IPS DF 6.9 (cell line): Measurements from ENCODE around the gene FDXR.

Source experiments
- DNase-seq: peaks from one replicate; pipeline ENCODE4 v3.0.0-alpha.2; 2013; ENCODE audit warnings: low read depth, low spot score
- H3K27ac ChIP-seq: one replicate; pipeline ENCODE4 v1.5.1; 2013; ENCODE audit warnings: low read length, control low read depth
- H3K27me3 ChIP-seq: 2 replicates; pipeline ENCODE4 v1.6.1; 2013; ENCODE audit warnings: mild to moderate bottlenecking, low read length; ENCODE audit not compliant: control insufficient read depth, insufficient read depth
- H3K36me3 ChIP-seq: 2 replicates; pipeline ENCODE4 v1.6.1; 2013; ENCODE audit warnings: low read length; ENCODE audit not compliant: control insufficient read depth, insufficient read depth
- H3K4me1 ChIP-seq: 2 replicates; pipeline ENCODE4 v1.6.1; 2013; ENCODE audit warnings: low read length; ENCODE audit not compliant: control insufficient read depth, insufficient read depth
- H3K4me3 ChIP-seq: 2 replicates; pipeline ENCODE4 v1.5.1; 2013; ENCODE audit warnings: mild to moderate bottlenecking, low read length
- H3K9me3 ChIP-seq: 2 replicates; pipeline ENCODE4 v1.6.1; 2013; ENCODE audit warnings: low read length, inconsistent platforms; ENCODE audit not compliant: control insufficient read depth, insufficient read depth
- WGBS: extraction: QIAGEN DNeasy Blood & Tissue Kit; methylation state at CpG from one replicate; pipeline ENCODE4 v1.1.7; 2013; ENCODE audit warnings: mixed read lengths, missing lambda C conversion rate; ENCODE audit not compliant: insufficient read length, insufficient coverage; 5-methylcytosine and 5-hydroxymethylcytosine counted together

Gene FDXR

DNA sequence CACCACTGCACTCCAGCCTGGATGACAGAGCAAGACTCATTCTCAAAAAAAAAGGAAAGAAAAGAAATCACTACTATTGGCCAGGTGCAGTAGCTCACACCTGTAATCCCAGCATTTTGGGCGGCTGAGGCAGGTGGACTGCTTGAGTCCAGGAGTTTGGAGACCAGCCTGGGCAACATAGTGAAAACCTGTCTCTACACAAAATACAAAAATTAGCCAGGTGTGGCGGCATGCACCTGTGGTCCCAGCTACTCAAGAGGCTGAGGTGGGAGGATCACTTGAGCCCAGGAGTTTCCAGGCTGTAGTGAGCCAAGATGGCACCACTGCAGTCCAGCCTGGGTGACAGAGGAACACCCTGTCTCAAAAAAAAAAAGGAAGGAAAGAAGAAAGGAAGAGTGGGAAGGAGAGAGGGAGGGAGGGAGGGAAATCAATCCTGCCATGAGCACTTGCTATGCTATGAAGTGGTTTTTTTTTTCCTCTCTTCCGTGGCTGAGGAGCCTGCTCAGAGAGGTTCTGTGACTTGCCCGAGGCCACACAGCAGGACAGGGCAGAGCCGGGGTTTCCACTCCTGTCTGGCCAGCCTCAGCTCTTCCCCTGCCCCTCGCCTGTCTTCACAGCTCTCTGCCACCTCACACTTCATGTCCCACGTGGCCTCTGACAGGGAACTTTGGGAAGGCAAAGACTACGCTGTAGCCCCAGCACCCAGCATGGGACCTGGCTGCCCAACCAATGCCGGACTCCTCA lies 24.0 kb downstream of the FDXR start:
- WGBS, result no CpG with 5 or more reads among the region's 9 CpGs
- Histone ChIP-seq H3K4me3 (no peak overlapping the region), H3K9me3 (no peaks in the 10 kb centered on the region), H3K36me3 (no peaks in the 10 kb centered on the region; the same call in 1 of the 2 replicates), H3K4me1 (peaks cover 3% of the 10 kb centered on the region), H3K27ac (no peak overlapping the region), H3K27me3 (peaks cover 17% of the 10 kb centered on the region)
- no peak for DNase-seq

GRCh38 chr17:74846621-74847020 lies 26.2 kb downstream of the FDXR start:
- Histone ChIP-seq H3K36me3 (no peaks in the 10 kb centered on the region; the same call in 1 of the 2 replicates), H3K4me1 (0 out of 2 replicates have a peak, but pooled peaks cover 3% of the 10 kb centered on the region), H3K9me3 (no peaks in the 10 kb centered on the region), H3K27ac (no peak overlapping the region), H3K4me3 (no peak overlapping the region), H3K27me3 (peaks cover 21% of the 10 kb centered on the region)
- DNase-seq, result no peak
- no CpG with 5 or more reads among the region's 16 CpGs for WGBS

GRCh38 chr17:74843352-74843627 lies 29.5 kb downstream of the FDXR start:
- whole genome bisulfite sequencing, result no CpG with 5 or more reads among the region's 26 CpGs
- DNase-seq, result no peak
- peak overlapping the region; percentile 15 for H3K4me3 ChIP-seq
- H3K36me3 ChIP-seq, result no peaks in the 10 kb centered on the region
- H3K4me1 ChIP-seq, result peaks cover 3% of the 10 kb centered on the region
- peaks cover 13% of the 10 kb centered on the region for H3K27me3 ChIP-seq
- H3K9me3 ChIP-seq, result no peaks in the 10 kb centered on the region
- no peak overlapping the region for H3K27ac ChIP-seq

DNA sequence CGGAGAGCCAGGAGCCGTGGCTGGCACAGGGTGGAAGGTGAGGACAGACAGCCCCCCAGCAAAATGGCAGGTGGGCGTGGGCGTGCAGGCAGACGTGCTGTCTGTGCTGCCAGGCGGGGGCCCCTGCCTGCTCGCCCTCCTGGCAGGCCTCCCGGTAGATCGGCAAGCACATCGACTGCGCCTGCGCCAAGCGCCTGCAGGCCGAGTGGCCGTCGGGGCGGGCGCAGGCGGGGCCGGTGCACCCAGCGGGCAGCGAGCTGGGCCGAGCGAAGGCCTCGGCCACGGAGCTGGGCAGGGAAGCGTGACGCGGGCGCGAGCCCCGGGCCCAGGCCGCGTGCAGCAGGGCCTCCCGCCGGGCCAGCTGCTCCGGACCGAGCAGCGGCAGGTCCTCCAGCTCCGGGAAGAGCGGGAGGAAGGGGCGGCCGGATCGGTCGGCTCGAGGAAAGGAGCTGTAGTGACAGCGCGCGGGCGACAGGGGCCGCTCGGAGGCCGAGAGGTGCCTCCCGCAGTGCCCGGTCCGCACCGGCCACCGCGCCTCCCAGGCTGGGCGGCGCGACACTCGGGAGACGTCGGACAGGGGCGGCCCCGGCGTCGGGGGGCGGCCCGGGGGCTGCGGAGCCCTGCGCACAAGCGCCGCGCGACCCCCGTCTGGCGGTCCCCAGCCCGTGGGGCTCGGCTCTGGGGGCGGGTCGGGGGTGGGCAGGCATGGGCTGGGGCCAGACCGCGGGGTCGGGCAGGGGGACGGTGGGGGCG lies 30.0 kb downstream of the FDXR start:
- WGBS, result no CpG with 5 or more reads among the region's 88 CpGs
- Histone ChIP-seq H3K4me1 (peaks cover 3% of the 10 kb centered on the region), H3K4me3 (peak overlapping the region; percentile 60; the same call in 1 of the 2 replicates), H3K27me3 (peaks cover 13% of the 10 kb centered on the region), H3K36me3 (no peaks in the 10 kb centered on the region), H3K27ac (no peak overlapping the region), H3K9me3 (no peaks in the 10 kb centered on the region)
- DNase-seq, result no peak

DNA sequence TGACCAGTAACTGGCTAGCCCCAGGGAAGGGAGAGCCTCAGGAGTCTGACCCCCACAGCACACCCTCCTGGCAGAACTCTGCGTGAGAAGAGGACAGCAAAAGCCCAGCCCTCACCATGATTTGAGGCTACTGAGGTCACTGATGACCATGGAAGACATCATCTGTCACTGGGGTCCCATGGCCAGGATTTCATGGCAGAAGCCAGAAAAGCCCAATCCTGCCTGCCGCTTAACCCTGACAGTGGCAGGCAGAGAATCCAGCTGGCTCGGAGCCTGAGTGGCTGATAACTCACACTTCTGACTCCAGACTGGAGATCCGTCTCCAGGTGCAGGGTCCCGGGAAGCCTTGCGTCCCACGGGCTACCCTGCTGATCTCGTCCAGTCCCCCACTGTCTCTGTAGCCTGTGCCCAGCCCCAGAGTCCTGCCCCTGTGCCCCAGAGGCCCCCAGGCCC lies 30.6 kb downstream of the FDXR start:
- Histone ChIP-seq H3K4me1 (peaks cover 3% of the 10 kb centered on the region), H3K4me3 (peak overlapping the region; percentile 60; the same call in 1 of the 2 replicates), H3K9me3 (no peaks in the 10 kb centered on the region), H3K27ac (no peak overlapping the region), H3K27me3 (peaks cover 13% of the 10 kb centered on the region), H3K36me3 (no peaks in the 10 kb centered on the region)
- DNase-seq, result no peak
- WGBS, result no CpG with 5 or more reads among the region's 8 CpGs

- Histone ChIP-seq H3K27me3 (peaks cover 13% of the 10 kb centered on the region), H3K4me3 (no peak overlapping the region), H3K4me1 (peaks cover 3% of the 10 kb centered on the region), H3K9me3 (no peaks in the 10 kb centered on the region), H3K27ac (no peak overlapping the region), H3K36me3 (no peaks in the 10 kb centered on the region; the same call in 1 of the 2 replicates)
- no peak for DNase-seq
- WGBS, result no CpG with 5 or more reads among the region's 13 CpGs
Measured at GRCh38 chr17:74840989-74841666, 31.7 kb downstream of the FDXR start.

- Histone ChIP-seq H3K4me1 (peaks cover 3% of the 10 kb centered on the region), H3K27me3 (peaks cover 13% of the 10 kb centered on the region), H3K9me3 (no peaks in the 10 kb centered on the region), H3K36me3 (no peaks in the 10 kb centered on the region; the same call in 1 of the 2 replicates), H3K27ac (no peak overlapping the region), H3K4me3 (no peak overlapping the region)
- WGBS, result no CpG with 5 or more reads among the region's 7 CpGs
- DNase-seq, result no peak
Measured at GRCh38 chr17:74839990-74840852, 32.6 kb downstream of the FDXR start.

GRCh38 chr17:74838274-74838673 lies 34.5 kb downstream of the FDXR start:
- no CpG with 5 or more reads among the region's 9 CpGs for WGBS
- H3K4me1 ChIP-seq, result peaks cover 2% of the 10 kb centered on the region
- no peaks in the 10 kb centered on the region for H3K9me3 ChIP-seq
- no peak overlapping the region for H3K27ac ChIP-seq
- H3K27me3 ChIP-seq, result peaks cover 3% of the 10 kb centered on the region; the same call in 1 of the 2 replicates
- DNase-seq, result no peak
- no peaks in the 10 kb centered on the region; the same call in 1 of the 2 replicates for H3K36me3 ChIP-seq
- H3K4me3 ChIP-seq, result no peak overlapping the region

GRCh38 chr17:74836691-74837467 lies 35.9 kb downstream of the FDXR start:
- H3K36me3 ChIP-seq, result no peaks in the 10 kb centered on the region; the same call in 1 of the 2 replicates
- no peak for DNase-seq
- WGBS, result no CpG with 5 or more reads among the region's 19 CpGs
- no peak overlapping the region for H3K27ac ChIP-seq
- H3K9me3 ChIP-seq, result no peaks in the 10 kb centered on the region
- H3K27me3 ChIP-seq, result peaks cover 3% of the 10 kb centered on the region; the same call in 1 of the 2 replicates
- no peak overlapping the region for H3K4me3 ChIP-seq
- H3K4me1 ChIP-seq, result no peaks in the 10 kb centered on the region; the same call in none of the 2 replicates
